Muscle layer of duodenum (tissue), 2 donors: Measurements from ENCODE around the gene OR4E2.
"Not testable (repeated sequence)": the region's sequence is repeated elsewhere in the genome, so short reads cannot be mapped to it uniquely, and the experiment has no call there.

Experiments
- H3K27ac ChIP-seq: one replicate; pipeline ENCODE4 v1.7.0; 2013; ENCODE audit warnings: mild to moderate bottlenecking, low read length
- H3K27me3 ChIP-seq: one replicate; pipeline ENCODE4 v1.7.0; 2013; ENCODE audit warnings: low read depth, mild to moderate bottlenecking, control low read depth, low read length
- H3K36me3 ChIP-seq, 2 donors: one replicate each; pipeline ENCODE4 v1.7.0; 2013; ENCODE audit warnings: low read length in 2 of 2, control low read depth in 1 of 2, mild to moderate bottlenecking in 1 of 2; ENCODE audit not compliant: insufficient read depth in 2 of 2, control insufficient read depth in 1 of 2
- H3K4me1 ChIP-seq, 2 donors: one replicate each; pipeline ENCODE4 v1.7.0; 2013; ENCODE audit warnings: low read length in 2 of 2, mild to moderate bottlenecking in 2 of 2, control low read depth in 1 of 2, moderate library complexity in 1 of 2; ENCODE audit not compliant: insufficient read depth in 2 of 2, control insufficient read depth in 1 of 2
- H3K4me3 ChIP-seq, 2 donors: one replicate each; pipeline ENCODE4 v1.7.0; 2013; ENCODE audit warnings: low read length in 2 of 2, low read depth in 1 of 2, mild to moderate bottlenecking in 1 of 2
- H3K9me3 ChIP-seq, 2 donors: one replicate each; pipeline ENCODE4 v1.7.0; 2013; ENCODE audit warnings: low read length in 2 of 2, control low read depth in 1 of 2, mild to moderate bottlenecking in 1 of 2; ENCODE audit not compliant: control insufficient read depth in 1 of 2
- donor health status: healthy.

OR4E2 gene

DNA sequence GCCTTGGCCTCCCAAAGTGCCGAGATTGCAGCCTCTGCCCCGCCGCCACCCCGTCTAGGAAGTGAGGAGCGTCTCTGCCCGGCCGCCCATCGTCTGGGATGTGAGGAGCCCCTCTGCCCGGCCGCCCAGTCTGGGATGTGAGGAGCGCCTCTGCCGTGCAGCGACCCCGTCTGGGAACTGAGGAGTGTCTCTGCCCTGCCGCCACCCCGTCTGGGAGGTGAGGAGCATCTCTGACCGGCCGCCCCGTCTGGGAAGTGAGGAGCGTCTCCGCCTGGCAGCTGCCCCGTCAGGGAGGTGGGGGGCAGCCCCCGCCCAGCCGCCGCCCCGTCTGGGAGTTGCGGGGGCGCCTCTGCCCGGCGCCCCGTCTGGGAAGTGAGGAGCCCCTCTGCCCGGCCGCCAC, 44.0 kb downstream of the OR4E2 start:
- H3K27ac ChIP-seq, H3K4me3 ChIP-seq, H3K27me3 ChIP-seq, H3K9me3 ChIP-seq, H3K36me3 ChIP-seq, H3K4me1 ChIP-seq: not testable (repeated sequence)

DNA sequence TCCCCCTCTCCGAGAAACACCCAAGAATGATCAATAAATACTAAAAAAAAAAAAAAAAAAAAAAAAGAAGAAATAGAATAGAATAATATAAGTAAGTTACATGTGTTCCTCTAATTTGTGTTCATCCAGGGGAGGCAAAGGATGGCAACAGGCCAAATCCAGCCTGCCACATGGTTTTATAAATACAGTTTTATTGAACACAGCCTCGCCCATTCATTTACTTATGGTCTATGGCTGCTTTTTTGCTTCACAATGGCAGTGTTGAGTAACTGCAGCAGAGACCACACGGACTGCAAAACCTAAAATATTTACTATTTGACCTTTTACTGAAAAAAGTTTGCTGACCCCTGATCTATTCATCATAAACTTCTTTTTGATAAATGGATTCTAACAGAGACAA, 44.9 kb downstream of the OR4E2 start:
- not testable (repeated sequence) for H3K27ac ChIP-seq, H3K4me1 ChIP-seq, H3K4me3 ChIP-seq, H3K36me3 ChIP-seq, H3K27me3 ChIP-seq, H3K9me3 ChIP-seq

DNA sequence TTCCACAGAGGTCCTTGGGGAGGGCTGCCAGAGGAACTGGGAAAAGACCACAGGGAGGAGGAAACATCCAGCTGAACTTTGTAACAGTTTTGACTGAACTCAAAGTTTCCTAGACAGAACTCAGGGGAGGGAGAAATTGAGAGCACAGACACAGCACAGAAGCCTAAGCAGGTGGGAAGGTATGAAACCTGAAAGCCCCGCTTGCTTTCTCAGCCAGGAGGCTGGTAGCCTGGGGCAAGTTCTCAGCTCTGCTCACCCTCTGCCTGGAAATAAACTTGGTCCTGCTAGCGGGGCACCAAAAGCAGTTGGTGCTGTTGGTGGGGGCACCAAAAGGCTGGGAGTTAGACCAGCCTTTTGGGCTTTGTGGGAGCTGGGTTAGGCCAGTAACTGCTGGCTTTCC, 45.9 kb downstream of the OR4E2 start:
- H3K4me1 ChIP-seq: no peaks in the 10 kb centered on the region
- no peak overlapping the region for H3K27ac ChIP-seq
- no peak overlapping the region for H3K4me3 ChIP-seq

GRCh38 chr14:21702316-21702715, 48.7 kb downstream of the OR4E2 start:
- H3K9me3 ChIP-seq: peaks cover 0 to 2% of the 10 kb centered on the region in 2 donors
- H3K4me1 ChIP-seq: no peaks in the 10 kb centered on the region
- no peaks in the 10 kb centered on the region for H3K27me3 ChIP-seq
- H3K36me3 ChIP-seq: no peaks in the 10 kb centered on the region
- no peak overlapping the region for H3K27ac ChIP-seq
- H3K4me3 ChIP-seq: no peak overlapping the region

More for the DNA sequence above, 45.9 kb downstream of the OR4E2 start:
- Histone ChIP-seq H3K9me3 (no peaks in the 10 kb centered on the region), H3K36me3 (no peaks in the 10 kb centered on the region), H3K27me3 (no peaks in the 10 kb centered on the region)

DNA sequence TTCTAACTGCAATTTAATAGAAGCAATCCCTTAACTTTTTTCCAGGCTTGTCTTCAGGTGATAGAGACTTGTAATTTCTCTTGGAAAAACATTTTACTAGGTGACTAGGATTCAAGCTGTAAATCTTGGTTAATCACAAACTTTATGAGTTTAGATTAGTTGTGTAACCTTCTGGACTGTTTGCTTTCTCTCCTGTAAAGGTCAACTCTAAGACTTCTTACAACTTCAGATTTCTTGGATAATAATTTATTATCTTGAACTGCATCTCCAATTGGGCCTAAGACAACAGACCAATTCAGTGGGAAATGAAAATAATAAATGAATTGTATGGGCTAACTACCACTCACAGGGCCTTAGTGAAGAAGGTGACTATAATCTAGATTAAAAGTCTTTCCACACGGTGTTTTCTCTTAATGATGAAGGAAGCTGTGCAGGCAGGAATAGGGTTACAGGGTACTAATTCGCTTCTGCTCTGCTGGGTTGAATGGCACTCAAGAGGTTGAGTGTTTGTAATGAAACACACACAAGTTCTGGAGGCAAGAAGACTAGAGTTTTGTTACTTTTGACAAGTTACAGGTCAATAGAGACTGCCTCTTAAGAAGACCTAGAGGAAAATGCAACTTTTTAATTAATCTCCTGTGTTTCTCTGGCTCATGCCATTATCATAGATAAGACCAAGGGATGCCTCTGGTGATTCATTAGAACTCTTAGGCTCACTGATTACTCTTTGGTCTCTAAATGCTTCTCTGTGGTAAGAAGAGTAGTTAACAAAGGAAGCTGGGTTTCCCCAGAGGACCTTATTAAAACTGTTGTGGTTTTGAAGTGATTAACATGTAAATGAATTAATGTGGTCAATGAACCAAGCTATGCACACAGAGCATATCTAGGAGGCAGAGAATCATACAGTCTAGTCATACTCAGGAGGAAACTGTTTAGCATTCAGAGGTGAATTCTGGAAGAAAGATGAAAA, 50.0 kb downstream of the OR4E2 start:
- H3K36me3 ChIP-seq: no peaks in the 10 kb centered on the region
- H3K9me3 ChIP-seq: peaks cover 0 to 2% of the 10 kb centered on the region in 2 donors
- H3K27ac ChIP-seq: no peak overlapping the region
- no peak overlapping the region for H3K4me3 ChIP-seq
- H3K27me3 ChIP-seq: no peaks in the 10 kb centered on the region
- no peaks in the 10 kb centered on the region for H3K4me1 ChIP-seq

- Histone ChIP-seq H3K9me3 (peaks cover 0 to 2% of the 10 kb centered on the region in 2 donors), H3K36me3 (no peaks in the 10 kb centered on the region), H3K4me3 (no peak overlapping the region), H3K4me1 (no peaks in the 10 kb centered on the region), H3K27me3 (no peaks in the 10 kb centered on the region), H3K27ac (no peak overlapping the region)
These were observed 50.7 kb downstream of the OR4E2 start for GRCh38 chr14:21704338-21704737.

GRCh38 chr14:21711360-21711961, 57.8 kb downstream of the OR4E2 start:
- H3K27ac ChIP-seq: no peak overlapping the region
- H3K36me3 ChIP-seq: no peaks in the 10 kb centered on the region
- peaks cover 0 to 2% of the 10 kb centered on the region in 2 donors for H3K9me3 ChIP-seq
- no peaks in the 10 kb centered on the region for H3K4me1 ChIP-seq
- no peak overlapping the region for H3K4me3 ChIP-seq
- H3K27me3 ChIP-seq: no peaks in the 10 kb centered on the region

DNA sequence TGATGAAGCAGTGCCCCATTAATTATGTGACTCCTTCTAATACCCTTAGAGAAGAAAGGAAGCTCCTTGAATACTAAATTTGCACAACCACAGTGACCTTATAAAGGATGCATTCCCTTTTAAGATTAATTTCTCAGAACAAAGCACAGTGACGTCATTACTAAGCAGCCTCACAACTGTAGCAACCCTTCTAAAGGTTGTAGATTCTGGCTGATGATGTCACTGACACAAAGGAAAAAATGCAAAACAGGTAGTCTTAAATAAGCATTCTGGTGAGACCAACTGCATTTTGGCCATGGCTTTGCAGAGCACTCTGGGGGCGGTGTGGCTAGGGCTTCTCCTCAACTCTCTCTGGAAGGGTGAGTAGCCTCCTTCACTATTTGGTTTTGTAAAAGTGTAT, 58.4 kb downstream of the OR4E2 start:
- Histone ChIP-seq H3K27me3 (no peaks in the 10 kb centered on the region), H3K9me3 (peaks cover 0 to 1% of the 10 kb centered on the region in 2 donors), H3K36me3 (no peaks in the 10 kb centered on the region), H3K27ac (no peak overlapping the region), H3K4me3 (no peak overlapping the region), H3K4me1 (no peaks in the 10 kb centered on the region)

GRCh38 chr14:21714318-21714929, 60.8 kb downstream of the OR4E2 start:
- Histone ChIP-seq H3K4me1 (no peaks in the 10 kb centered on the region), H3K27me3 (no peaks in the 10 kb centered on the region), H3K9me3 (no peaks in the 10 kb centered on the region), H3K4me3 (no peak overlapping the region), H3K27ac (no peak overlapping the region), H3K36me3 (no peaks in the 10 kb centered on the region)
